ACHN (cell line): Measurements from ENCODE around the gene PDE6H.

Experiments
- DNase-seq: peaks from one replicate; pipeline ENCODE4 v3.0.0-alpha.2; 2015
- in situ Hi-C: cut with HindIII; loops from 2 replicates; pipeline ENCODE4 v1.10.0; 2017; ENCODE audit warnings: low sequenced_read_pairs, low pct_ligation_motif_present, low pct_unique_long_range_greater_than_20kb

The PDE6H gene

GRCh38 chr12:14993537-14994266 lies 20.9 kb downstream of the PDE6H start:
- in situ Hi-C loops, result no loop called here
- DNase-seq, result no peak

GRCh38 chr12:14994610-14995009 lies 21.8 kb downstream of the PDE6H start:
- in situ Hi-C loops, result no loop called here
- no peak for DNase-seq

- peak; percentile 68 for DNase-seq
- in situ Hi-C loops, result no loop called here
Observed at GRCh38 chr12:14995583-14996425, 23.0 kb downstream of the PDE6H start.

DNA sequence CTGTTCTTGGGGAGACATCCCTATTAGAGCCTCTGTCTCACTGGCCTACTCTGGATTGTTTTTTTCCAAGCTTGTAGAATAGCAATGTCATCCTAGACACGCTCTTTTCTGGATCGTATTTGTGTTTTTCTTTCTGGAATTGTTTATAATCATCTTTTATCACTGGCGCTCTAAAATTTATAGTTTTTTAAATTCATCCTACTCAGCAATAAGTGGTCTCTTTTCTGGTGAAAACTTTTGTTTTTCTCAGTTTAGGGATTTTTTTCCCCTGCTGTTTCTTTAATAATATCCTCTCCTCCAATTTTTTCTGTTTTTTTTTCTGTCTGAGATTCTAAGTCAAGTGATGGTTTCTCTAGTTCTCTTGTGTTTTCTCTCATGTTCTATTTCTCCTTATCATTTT lies 25.2 kb downstream of the PDE6H start:
- in situ Hi-C loops, result no loop called here
- no peak for DNase-seq

GRCh38 chr12:14999021-14999694 lies 26.3 kb downstream of the PDE6H start:
- no peak for DNase-seq
- in situ Hi-C loops, result no loop called here

- in situ Hi-C loops, result no loop called here
- DNase-seq, result no peak
Observed at GRCh38 chr12:14999695-15000365, 27.0 kb downstream of the PDE6H start.

- DNase-seq, result no peak
- in situ Hi-C loops, result no loop called here
Observed at GRCh38 chr12:15000575-15000974, 27.7 kb downstream of the PDE6H start.

DNA sequence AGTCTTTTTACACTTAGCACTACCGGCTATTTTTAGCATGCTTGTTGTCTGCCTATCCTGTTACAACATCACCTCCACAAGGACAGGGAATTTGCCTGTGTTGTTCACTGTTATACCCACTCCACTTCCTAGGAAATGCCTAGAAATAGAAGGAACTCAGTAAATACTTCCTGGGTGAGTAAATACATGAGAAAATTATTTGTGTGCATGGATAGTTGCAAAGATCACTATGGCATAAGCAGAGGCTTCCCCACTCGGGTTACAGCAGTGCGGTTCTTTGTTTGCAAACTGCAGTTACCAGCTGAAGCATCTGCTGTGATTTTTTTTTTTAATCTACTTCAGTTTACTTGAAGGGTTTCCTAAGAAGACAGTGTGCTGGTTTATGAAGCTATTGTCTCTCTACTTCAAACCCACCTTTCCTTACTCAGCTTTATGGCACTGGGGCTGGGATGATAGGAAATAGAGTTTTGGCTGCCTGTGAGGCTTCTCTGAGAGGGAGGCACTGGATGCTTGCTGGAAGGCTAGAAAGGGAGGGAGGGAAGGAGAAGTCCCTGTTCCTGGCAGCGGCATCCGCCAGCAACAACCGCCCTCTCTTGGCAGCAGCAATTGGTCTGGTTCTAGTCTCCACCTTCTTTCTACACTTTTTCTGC lies 29.0 kb downstream of the PDE6H start:
- in situ Hi-C loops, result no loop called here
- DNase-seq, result no peak

DNA sequence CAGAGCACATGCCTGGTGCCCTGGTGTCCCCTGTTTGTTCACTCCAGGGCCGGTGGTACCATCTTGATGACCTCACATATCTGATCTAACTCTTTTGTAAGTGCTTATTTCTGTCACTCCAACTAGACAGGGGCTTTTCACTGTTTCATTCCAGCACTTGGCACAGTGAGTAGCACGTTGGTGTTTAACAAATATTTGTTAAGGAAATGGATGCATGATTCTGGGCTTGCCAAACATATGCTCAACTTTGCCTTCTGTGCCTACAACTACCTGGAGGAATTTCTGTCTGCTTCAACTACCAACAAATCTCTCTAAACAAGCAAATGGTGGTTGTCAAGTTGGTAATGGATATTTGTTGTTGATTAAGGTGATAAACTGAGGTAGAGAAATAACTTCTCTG lies 31.6 kb downstream of the PDE6H start:
- DNase-seq, result no peak
- in situ Hi-C loops, result no loop called here

DNA sequence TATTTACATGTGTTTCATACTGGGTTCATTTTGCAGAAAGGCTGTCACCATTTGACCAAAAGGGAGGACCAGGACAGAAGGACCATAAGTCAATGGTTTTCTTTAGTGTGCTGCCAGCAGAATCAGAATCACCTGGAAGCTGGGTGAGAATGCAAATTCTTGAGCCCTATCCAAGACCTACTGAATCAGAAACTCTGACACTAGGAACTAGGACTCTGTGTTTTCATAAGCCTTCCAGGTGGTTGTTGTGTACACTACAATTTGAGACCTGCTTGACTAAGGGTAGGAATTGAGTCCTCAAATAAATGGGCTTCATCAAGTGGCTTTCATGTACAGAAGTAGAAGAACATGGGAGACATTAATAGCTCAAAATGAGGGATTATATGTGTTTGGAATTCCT lies 32.2 kb downstream of the PDE6H start:
- DNase-seq, result no peak
- in situ Hi-C loops, result no loop called here

- no peak for DNase-seq
- in situ Hi-C loops, result no loop called here
Observed at GRCh38 chr12:15007551-15007950, 34.7 kb downstream of the PDE6H start.

DNA sequence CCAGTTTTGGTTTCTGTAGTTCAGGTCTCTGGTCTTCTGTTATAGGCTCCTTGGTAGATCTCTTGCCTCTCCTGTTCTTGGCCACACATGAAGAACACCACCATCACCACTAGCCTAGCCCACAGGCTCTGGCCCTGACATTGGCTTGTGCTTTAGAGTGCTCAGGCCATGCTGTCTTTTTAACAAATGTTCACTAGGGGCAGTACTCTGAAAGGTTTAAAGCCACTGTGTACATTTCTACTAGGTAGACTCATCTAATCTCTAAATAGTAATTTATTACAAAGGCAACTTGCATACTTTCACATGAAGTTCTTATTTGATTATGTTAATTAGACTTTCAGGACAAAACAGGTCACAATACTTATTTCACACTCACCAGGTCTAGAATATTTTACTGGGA lies 38.3 kb downstream of the PDE6H start:
- DNase-seq, result peak; percentile 35
- in situ Hi-C loops, result no loop called here

- in situ Hi-C loops, result no loop called here
- no peak for DNase-seq
Observed at GRCh38 chr12:15013634-15014179, 40.9 kb downstream of the PDE6H start.

GRCh38 chr12:15014708-15015107 lies 41.9 kb downstream of the PDE6H start:
- DNase-seq, result no peak
- in situ Hi-C loops, result no loop called here

- in situ Hi-C loops, result no loop called here
- no peak for DNase-seq
Observed at GRCh38 chr12:15015121-15015520, 42.3 kb downstream of the PDE6H start.

- DNase-seq, result no peak
- in situ Hi-C loops, result no loop called here
Observed at GRCh38 chr12:15020156-15020555, 47.3 kb downstream of the PDE6H start.
